Measurements from ENCODE around the gene LDB2.

Gene LDB2

GRCh38 chr4:16745009-16745635 lies 153.3 kb downstream of the LDB2 start:
- no peak for TF ChIP-seq CTCF (IDR thresholded peaks at IDR 0.05; ENCODE audit: insufficient read depth, low read depth, low read length, missing control alignments)
- no peak overlapping the region for H3K4me3 ChIP-seq (ENCODE audit: low read depth, low read length)
- no peak for DNase-seq (ENCODE audit: low read depth)

GRCh38 chr4:16741287-16741686 lies 157.2 kb downstream of the LDB2 start:
- TF ChIP-seq CTCF (IDR thresholded peaks at IDR 0.05; ENCODE audit: insufficient read depth, low read depth, low read length, missing control alignments): no peak
- DNase-seq (ENCODE audit: low read depth): no peak
- no peak overlapping the region for H3K4me3 ChIP-seq (ENCODE audit: low read depth, low read length)

GRCh38 chr4:16739997-16740624 lies 158.3 kb downstream of the LDB2 start:
- H3K4me3 ChIP-seq (ENCODE audit: low read depth, low read length): no peak overlapping the region
- no peak for TF ChIP-seq CTCF (IDR thresholded peaks at IDR 0.05; ENCODE audit: insufficient read depth, low read depth, low read length, missing control alignments)
- no peak for DNase-seq (ENCODE audit: low read depth)

GRCh38 chr4:16738558-16738957 lies 159.9 kb downstream of the LDB2 start:
- no peak for DNase-seq (ENCODE audit: low read depth)
- no peak overlapping the region for H3K4me3 ChIP-seq (ENCODE audit: low read depth, low read length)
- no peak for TF ChIP-seq CTCF (IDR thresholded peaks at IDR 0.05; ENCODE audit: insufficient read depth, low read depth, low read length, missing control alignments)

GRCh38 chr4:16733509-16733908 lies 164.9 kb downstream of the LDB2 start:
- DNase-seq (ENCODE audit: low read depth): no peak
- H3K4me3 ChIP-seq (ENCODE audit: low read depth, low read length): no peak overlapping the region
- TF ChIP-seq CTCF (IDR thresholded peaks at IDR 0.05; ENCODE audit: insufficient read depth, low read depth, low read length, missing control alignments): no peak

GRCh38 chr4:16732741-16733140 lies 165.7 kb downstream of the LDB2 start:
- no peak overlapping the region for H3K4me3 ChIP-seq (ENCODE audit: low read depth, low read length)
- TF ChIP-seq CTCF (IDR thresholded peaks at IDR 0.05; ENCODE audit: insufficient read depth, low read depth, low read length, missing control alignments): no peak
- DNase-seq (ENCODE audit: low read depth): no peak

Data from GM12865 (cell line).